Vagina (tissue), 2 donors: ENCODE data around the gene DMRT1.

ENCODE experiments used
- CTCF ChIP-seq, 3 experiments: fragments of 450-650 bp in 2 of 3; fragments of 200-600 bp in 1 of 3; sonication (generic) in 1 of 3; IDR thresholded peaks; one replicate each; pipeline ENCODE4 v1.5.1; 2017 to 2019; ENCODE audit warnings: antibody characterized with exemption in 3 of 3, mild to moderate bottlenecking in 2 of 3, moderate library complexity in 2 of 3
- POLR2A ChIP-seq, 2 donors: fragments of 450-650 bp; IDR thresholded peaks; one replicate each; pipeline ENCODE4 v1.6.1; 2017; ENCODE audit warnings: antibody characterized with exemption in 2 of 2, mild to moderate bottlenecking in 2 of 2, moderate library complexity in 2 of 2
- POLR2AphosphoS5 ChIP-seq, 2 donors: sonication (generic); formaldehyde crosslinking; IDR thresholded peaks; one replicate each; pipeline ENCODE4 v1.9.0; 2017; ENCODE audit warnings: antibody characterized with exemption in 2 of 2, mild to moderate bottlenecking in 2 of 2, low read depth in 1 of 2; ENCODE audit not compliant: insufficient read depth in 1 of 2

DNA sequence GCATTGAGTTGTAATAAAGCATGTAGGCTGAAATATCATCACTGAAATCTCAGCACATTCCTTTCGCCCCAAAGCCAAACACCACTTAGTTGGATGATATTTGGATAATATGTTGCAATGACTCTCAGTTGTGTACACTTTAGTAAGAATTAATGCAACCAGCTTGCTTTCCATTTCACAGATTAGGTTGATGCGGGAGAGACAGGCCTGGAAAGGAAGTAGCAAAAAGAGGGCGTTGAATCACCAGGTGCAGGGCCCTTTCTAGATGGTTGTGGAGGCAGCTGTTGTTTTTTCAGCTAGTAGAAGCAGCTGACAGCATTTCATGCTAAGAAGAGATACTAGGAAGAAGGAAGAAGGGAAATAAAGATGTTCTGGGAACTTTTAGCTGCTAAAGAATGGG lies 165.8 kb downstream of the DMRT1 start:
- no peak for TF ChIP-seq POLR2AphosphoS5 (IDR thresholded peaks at IDR 0.05; ENCODE audit: insufficient read depth in 1 of 2, low read depth in 1 of 2)
- no peak for TF ChIP-seq CTCF (IDR thresholded peaks at IDR 0.05)
- TF ChIP-seq POLR2A (IDR thresholded peaks at IDR 0.05) = no peak
